Measurements from ENCODE around the gene GPR160. TPM values are rescaled to one million over a fixed set of nuclear protein-coding genes. Genes with fewer than 3 reads are reported as not detected.

GPR160 gene
- total RNA-seq, 2 donors from 2014 or later: 56.4 to 78.4 TPM

- intact Hi-C loops (cut with DNase I): no loop called here
Observed at GRCh38 chr3:170021083-170021482, 16.7 kb upstream of the GPR160 start.

GRCh38 chr3:170022336-170022735 lies 15.5 kb upstream of the GPR160 start:
- TF ChIP-seq, protein P1, sequence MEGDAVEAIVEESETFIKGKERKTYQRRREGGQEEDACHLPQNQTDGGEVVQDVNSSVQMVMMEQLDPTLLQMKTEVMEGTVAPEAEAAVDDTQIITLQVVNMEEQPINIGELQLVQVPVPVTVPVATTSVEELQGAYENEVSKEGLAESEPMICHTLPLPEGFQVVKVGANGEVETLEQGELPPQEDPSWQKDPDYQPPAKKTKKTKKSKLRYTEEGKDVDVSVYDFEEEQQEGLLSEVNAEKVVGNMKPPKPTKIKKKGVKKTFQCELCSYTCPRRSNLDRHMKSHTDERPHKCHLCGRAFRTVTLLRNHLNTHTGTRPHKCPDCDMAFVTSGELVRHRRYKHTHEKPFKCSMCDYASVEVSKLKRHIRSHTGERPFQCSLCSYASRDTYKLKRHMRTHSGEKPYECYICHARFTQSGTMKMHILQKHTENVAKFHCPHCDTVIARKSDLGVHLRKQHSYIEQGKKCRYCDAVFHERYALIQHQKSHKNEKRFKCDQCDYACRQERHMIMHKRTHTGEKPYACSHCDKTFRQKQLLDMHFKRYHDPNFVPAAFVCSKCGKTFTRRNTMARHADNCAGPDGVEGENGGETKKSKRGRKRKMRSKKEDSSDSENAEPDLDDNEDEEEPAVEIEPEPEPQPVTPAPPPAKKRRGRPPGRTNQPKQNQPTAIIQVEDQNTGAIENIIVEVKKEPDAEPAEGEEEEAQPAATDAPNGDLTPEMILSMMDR (IDR thresholded peaks at IDR 0.05): no peak
- no peak overlapping the region for H3K27ac ChIP-seq
- no peaks in the 10 kb centered on the region for H3K27me3 ChIP-seq
- no peak for DNase-seq
- no peaks in the 10 kb centered on the region for H3K4me1 ChIP-seq
- H3K9ac ChIP-seq (ENCODE audit: low read depth in 2 of 2, low read length in 2 of 2): no peak overlapping the region
- intact Hi-C loops (cut with DNase I): no loop called here
- H3K4me3 ChIP-seq: no peak overlapping the region
- H3K36me3 ChIP-seq: no peaks in the 10 kb centered on the region
- no peaks in the 10 kb centered on the region for H3K9me3 ChIP-seq

More at GRCh38 chr3:170021083-170021482, 16.7 kb upstream of the GPR160 start:
- Histone ChIP-seq H3K4me3 (no peak overlapping the region), H3K36me3 (no peaks in the 10 kb centered on the region), H3K27ac (no peak overlapping the region), H3K4me1 (no peaks in the 10 kb centered on the region), H3K9ac (ENCODE audit: low read depth in 2 of 2, low read length in 2 of 2) (no peak overlapping the region), H3K27me3 (no peaks in the 10 kb centered on the region), H3K9me3 (no peaks in the 10 kb centered on the region)
- TF ChIP-seq, protein P1 (IDR thresholded peaks at IDR 0.05): no peak
- DNase-seq: no peak

DNA sequence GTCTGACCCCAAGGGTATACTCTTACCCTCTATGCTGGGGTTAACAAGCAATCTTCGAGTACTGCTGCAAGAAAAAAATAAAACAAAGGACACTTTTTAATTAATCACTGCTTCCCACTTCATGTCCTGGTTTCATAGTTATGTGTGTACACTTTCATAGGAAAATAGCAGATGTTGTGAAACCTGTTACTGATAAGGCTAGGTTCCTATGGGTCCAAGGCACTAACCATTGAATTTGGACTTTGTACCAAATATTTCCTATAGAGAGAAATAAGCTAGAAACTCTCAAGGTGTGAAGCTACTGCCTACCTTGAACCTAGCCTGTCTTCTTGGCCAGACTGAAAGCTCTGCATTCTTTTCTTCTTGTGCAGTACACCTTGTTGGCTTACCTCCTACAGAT lies 14.6 kb upstream of the GPR160 start:
- no peak for DNase-seq
- TF ChIP-seq, protein P1 (IDR thresholded peaks at IDR 0.05): no peak
- Histone ChIP-seq H3K9me3 (no peaks in the 10 kb centered on the region), H3K9ac (ENCODE audit: low read depth in 2 of 2, low read length in 2 of 2) (no peak overlapping the region), H3K36me3 (no peaks in the 10 kb centered on the region), H3K4me1 (no peaks in the 10 kb centered on the region), H3K27me3 (no peaks in the 10 kb centered on the region), H3K27ac (no peak overlapping the region), H3K4me3 (no peak overlapping the region)
- intact Hi-C loops (cut with DNase I): no loop called here

DNA sequence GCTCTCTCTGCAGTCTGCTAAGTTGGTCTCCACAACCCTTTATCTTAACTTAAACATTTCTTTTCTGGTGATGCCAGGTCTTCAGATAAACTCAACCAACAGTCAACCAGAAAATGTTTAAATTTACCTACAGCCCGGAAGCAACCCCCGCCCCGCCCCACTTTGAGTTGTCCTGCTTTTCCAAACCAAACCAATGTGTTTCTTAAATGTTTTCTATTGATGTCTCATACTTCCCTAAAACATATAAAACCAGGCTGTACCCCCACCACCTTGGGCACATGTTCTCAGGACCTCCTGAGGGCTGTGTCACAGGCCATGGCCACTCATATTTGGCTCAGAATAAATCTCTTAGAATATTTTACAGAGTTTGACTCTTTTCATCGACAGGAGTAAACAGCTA lies 13.2 kb upstream of the GPR160 start:
- Histone ChIP-seq H3K36me3 (no peaks in the 10 kb centered on the region), H3K27ac (no peak overlapping the region), H3K9me3 (no peaks in the 10 kb centered on the region), H3K4me1 (no peaks in the 10 kb centered on the region), H3K4me3 (no peak overlapping the region), H3K9ac (ENCODE audit: low read depth in 2 of 2, low read length in 2 of 2) (no peak overlapping the region), H3K27me3 (no peaks in the 10 kb centered on the region)
- TF ChIP-seq, protein P1 (IDR thresholded peaks at IDR 0.05): no peak
- no peak for DNase-seq
- intact Hi-C loops (cut with DNase I): no loop called here

- intact Hi-C loops (cut with DNase I): no loop called here
- Histone ChIP-seq H3K27me3 (no peaks in the 10 kb centered on the region), H3K36me3 (no peaks in the 10 kb centered on the region), H3K9me3 (no peaks in the 10 kb centered on the region), H3K4me1 (no peaks in the 10 kb centered on the region), H3K4me3 (no peak overlapping the region), H3K27ac (no peak overlapping the region), H3K9ac (ENCODE audit: low read depth in 2 of 2, low read length in 2 of 2) (no peak overlapping the region)
- TF ChIP-seq, protein P1 (IDR thresholded peaks at IDR 0.05): no peak
- DNase-seq: no peak
Observed at GRCh38 chr3:170027233-170028102, 10.3 kb upstream of the GPR160 start.
